Stimulated activated CD4-positive, alpha-beta T cell treated with anti-CD3 and anti-CD28 coated beads, Interleukin-4, amount 100 ng/mL, for 4 hours (primary cell): ENCODE measurements around the gene LIF.
"Not testable (repeated sequence)": the region's sequence is repeated elsewhere in the genome, so short reads cannot be mapped to it uniquely, and the experiment has no call there.

Experiments used
- DNase-seq, 2 experiments: peaks; one replicate each; pipeline ENCODE4 v3.0.0-alpha.2; 2020

The LIF gene

DNA sequence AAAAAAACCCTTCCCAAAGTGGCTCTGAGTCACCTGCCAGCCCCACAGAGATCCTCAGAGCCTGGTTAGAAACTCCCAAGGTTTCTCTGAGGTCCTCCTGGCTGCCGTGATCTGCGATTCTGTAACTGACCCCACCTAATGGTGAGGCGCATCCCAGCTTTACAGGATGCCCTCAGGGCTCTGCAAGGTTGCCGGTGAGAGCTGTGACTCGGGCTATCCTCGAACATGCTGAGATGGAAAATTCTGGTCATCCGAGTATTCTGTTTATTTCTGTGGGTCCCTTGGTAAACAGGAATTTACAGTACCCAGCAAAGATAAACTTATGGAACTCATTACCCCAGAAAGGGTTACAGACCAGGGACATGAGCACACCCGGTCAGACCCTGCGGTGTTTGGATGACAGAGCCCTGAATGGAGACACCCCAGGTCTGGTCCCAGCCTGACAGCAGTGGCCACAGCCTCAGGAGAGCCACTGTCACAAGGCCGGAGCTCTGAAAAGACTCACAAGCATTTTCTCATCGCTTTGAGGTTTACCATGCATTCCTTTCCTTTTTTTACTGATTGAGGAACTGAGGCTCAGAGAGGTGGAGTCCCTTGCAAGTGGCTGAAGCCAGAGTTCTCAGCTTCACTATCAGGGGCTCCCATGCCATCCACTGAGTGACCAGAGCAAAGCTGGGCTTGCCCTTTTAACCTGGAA is 22.2 kb downstream of the LIF start:
- no peak for DNase-seq

DNA sequence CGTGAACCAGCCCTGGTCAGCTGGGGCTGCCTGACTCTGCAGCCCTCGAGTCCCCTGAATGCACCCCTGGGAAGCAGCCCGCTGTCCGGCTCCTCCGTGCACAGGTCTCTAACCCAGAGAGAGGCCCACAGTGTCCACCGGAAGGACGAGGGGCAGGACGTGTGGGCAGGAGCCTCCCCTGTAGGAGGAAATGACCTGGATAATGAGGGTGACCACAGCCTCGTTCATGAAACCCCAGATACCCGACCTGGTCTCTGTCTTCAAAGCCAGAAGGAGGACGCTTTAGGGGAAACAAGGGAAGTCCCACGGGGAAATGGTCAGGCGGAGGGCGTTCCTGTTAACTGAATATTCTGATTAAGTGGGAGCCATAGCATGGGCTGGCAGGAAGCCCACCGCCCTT is 23.3 kb downstream of the LIF start:
- DNase-seq = no peak

DNA sequence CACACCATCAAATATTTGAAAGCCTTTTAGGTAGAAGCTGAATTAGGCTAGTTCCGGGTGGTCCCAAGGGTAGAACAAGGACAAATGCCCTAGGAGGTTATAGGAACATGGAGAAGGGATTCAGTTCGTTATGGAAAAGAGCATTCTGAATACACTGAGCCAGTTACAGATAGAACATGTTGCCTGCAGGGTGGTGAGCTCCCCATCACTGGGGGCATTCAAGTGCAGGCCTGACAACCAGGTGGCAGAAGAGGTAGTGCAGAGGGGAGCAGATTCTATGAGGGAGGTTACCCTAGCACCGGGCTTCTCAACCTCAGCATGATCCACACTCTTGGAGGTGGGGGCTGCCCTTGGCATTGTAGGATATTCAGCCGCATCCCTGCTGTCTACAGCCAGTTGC is 24.2 kb downstream of the LIF start:
- DNase-seq = no peak

DNA sequence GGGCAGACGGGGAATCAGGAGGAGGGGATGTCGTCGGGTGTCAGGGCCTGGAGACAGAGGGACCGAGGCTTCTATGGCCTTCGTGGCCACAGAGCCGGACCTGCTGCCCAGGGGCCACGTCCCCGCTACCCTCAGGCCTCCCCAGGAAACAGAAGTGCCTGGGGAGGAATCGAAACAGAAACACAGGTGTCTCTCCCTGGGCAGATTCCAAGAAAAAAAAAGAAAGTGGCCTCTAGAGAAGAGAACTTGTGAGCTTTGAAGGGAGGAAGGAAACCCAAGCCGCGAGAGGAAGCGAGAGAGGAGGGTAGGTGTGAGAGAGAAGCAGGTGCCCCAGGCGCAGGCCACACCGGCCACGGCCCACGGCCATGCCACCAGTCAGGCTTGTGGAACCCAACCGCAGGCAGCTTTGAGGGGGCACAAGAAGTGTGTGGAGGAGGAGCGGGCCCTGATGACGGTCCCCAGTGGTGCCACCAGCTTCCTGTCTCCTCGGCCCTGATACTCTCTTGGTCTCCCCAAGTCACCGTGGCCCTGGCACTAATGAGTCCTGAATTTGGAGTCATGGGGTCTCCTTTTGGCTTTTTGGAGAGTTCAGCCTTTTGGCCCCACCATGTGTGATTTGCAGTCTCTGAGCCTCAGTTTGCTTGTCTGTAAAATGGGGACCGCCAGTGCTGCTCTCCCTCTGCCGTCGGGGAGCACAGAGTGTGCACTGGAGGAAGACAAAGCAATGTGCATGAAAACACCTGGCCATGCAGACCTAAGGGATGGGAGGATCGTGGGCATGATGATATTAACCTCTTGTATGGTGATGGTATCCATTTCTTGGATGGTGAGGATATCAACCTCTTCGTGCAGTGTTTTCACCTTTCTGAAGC is 25.2 kb downstream of the LIF start:
- DNase-seq = peak; percentile 45 to 76

DNA sequence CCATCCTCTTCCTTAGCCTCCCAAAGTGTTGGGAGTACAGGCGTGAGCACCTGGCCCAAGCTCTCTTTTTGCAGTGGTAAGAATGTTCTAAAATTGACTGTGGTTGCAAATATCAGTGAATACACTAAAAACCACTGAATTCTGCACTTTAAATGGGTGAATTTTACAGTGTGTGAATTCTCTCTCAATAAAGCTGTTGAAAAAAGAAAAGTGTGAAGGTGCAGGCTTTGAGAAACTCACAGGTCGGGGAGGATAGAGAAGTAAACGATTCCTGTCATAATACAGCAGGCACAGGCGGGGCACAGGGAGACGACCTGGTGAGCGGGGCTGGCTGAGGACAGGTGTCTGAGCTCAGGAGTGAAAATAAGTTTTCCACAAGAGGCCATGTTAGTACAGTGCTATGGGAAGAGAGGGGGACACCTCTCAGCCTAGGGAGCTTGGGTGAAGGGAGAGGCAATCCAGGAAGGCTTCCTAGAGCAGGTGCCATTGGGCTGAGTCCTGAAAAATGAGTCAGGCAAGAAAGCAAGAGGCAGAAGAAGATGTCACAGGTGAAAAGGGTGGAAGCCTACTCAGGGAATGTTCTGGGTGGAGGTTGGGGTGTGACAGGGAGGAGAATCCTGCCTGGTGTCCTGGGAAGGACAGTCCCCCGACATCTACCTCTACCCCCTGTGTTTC is 26.1 kb downstream of the LIF start:
- DNase-seq = no peak

DNA sequence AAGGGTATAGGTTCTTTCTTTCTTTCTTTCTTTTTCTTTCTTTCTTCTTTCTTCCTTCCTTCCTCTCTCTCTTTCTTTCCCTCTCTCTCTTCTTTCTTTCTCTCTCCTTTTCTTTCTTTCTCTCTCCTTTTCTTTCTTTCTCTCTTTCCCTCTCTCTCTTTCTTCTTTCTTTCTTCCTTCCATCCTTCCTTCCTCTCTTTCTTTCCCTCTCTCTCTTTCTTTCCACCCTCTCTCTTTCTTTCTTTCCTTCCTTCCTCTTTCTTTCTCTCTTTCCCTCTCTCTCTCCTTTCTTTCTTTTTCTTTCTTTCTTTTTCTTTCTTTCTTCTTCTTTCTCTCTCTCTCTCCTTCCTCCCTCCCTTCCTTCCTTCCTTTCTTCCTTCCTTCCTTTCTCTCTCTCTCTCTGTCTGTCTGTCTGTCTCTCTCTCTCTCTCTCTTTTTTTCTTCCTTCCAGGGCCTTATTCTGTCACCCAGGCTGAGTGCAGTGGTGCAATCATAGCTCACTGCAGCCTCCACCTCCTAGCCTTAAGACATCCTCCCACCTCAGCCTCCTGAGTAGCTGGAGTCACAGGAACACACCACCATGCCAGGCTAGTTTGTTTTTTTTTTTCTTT is 26.8 kb downstream of the LIF start:
- no peak for DNase-seq

DNA sequence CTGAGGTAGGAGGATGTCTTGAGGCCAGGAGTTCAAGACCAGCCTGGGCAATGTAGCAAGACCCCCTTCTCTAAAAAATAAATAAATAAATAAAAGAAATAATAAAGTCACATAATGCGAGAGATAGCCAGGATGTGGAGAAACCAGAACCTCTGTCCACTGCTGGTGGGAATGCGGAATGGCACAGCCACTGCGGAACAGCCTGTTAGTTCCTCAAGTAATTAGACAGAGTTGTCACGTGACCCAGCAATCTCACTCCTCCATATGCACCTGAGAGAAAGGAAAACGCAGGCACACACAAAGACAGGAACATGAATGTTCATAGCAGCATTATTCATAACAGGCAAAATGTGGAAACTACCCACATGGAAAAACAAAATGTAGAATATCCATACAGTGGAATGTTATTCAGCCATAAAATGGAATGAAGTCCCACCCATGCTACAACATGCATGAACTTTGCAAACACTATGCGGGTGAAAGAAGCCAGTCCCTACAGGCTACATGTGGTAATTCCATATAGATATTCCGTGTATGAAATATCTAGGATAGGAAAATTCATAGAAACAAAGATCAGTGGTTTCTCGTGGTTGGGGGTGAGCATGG is 27.4 kb downstream of the LIF start:
- DNase-seq = no peak

DNA sequence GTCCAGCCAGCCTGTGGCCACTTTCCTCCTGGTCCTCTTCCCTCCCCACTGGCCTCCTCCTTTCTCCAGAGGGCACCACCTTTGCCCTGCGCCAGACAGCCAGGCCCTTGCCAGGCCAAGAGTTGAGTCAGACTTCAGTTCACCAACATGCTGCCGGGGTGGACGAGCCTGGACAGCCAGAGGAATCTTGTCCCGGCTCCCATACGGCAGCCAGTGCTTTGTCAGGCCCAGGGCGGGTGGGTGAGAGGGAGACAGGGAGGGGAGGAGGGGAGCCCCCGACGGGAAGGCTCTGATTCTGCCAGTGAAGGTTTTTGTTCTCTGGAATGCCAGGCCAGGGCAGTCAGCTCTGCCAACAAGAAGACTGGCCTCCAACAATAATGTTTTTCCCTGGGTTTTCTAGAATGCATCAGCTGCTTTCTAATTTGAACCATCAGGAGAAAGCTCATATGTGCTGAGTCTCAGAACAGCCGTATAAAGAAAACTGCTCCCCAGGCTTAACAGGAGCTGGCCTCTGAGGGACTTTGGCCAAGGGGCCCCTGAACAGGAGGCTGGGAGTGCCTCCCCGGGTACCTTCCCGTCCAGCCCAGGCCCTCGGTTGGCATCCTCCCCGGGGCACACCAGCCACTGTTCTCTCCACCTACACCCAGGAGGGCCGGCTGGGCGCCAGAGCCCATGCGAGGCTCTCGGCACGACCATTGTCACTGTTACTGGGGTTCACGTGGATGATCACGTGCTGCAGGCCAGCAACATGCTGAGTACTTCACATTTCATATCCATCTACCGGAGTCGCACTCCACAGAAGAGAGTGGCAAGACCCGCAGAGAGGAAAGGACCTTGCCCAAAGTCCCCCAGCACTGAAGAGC is 28.6 kb downstream of the LIF start:
- DNase-seq = no peak

DNA sequence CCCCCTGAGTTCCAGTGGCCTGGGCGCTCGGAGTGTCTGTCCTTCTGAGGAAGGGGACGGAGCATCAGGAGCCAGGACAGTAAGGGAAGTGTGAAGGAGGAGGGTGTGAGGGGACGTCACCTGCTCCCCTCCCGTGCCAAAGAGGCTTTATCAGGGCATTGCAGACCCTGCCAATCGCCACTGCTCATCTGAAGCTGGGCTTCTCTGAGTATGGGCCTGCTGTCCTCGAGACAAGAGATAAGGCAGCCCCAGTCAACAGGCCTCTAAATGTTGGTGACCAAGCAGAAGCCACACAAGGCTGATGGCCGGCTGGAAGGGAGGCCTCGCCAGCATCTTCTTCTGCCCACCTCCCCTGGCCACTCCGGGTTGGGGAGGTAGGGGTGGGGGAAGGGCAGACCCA is 29.8 kb downstream of the LIF start:
- DNase-seq = no peak

DNA sequence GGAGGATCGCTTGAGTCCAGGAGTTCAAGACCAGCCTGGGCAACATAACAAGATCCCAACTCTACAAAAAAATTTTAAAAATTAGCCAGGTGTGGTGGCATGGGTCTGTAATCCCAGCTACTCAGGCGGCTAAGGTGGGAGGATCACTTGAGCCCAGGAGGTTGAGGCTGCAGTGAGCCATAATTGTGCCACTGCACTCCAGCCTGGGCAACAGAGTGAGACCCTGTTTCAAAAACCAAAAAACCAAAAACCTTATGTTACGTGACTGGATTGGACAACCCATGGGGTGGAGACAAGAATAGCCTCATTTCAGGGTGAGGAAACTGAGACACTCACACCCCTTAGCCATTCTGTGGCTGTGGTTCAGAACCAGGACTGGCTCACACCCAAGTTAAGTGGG is 30.3 kb downstream of the LIF start:
- DNase-seq = not testable (repeated sequence)

DNA sequence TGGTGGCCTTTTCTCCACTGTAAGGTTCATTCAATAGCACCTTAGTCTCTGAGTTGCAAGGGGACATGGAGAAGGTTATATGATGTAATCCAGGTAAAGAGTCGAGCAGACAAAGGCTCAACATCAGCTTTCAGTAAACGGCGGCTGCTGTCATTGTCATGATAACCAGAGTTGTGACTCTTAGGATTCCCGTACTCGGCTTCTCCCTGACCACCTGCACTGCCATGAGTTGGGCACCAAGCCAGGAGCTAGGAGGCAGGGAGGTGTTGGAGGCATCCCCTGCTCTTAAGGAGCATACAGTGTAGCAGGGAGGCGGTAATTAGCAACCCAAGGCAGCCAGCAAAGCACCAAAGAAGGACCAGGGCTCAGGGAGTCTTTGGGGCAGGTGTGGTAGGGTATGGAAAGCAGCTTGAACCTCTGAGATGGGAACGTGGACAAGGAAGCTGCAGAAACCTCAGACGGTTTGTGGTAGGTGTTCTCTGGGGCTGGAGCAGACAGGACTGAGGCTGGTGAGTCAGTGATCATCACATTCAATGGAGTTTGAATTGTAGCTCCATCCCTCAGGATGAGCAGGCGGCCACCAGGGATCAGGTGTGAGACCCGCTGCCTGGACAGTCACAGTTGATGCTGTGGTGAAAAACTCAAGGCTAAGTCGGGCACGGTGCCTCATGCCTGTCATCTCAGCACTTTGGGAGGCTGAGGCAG is 31.7 kb downstream of the LIF start:
- DNase-seq = no peak

DNA sequence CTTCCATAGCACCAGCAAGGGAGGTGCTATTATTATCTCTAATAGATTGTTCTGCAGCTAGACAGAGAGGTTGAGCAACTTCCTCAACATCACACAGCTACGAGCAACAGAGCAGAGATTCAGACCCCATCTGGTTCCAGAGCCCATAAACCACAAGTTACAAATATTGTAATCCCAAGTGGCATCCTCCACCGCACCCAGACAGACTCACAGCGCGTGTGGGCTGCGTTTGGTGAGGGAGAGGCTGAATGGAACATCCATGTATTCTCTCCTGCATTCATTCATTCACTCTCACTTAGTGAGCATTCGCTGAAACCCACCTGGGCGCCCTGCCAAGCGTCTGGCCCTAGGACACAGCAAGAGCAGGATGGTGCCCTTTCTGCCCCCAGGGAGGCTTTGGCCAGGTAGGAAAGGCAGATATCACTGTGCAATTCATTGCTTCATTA is 33.5 kb downstream of the LIF start:
- DNase-seq = no peak

DNA sequence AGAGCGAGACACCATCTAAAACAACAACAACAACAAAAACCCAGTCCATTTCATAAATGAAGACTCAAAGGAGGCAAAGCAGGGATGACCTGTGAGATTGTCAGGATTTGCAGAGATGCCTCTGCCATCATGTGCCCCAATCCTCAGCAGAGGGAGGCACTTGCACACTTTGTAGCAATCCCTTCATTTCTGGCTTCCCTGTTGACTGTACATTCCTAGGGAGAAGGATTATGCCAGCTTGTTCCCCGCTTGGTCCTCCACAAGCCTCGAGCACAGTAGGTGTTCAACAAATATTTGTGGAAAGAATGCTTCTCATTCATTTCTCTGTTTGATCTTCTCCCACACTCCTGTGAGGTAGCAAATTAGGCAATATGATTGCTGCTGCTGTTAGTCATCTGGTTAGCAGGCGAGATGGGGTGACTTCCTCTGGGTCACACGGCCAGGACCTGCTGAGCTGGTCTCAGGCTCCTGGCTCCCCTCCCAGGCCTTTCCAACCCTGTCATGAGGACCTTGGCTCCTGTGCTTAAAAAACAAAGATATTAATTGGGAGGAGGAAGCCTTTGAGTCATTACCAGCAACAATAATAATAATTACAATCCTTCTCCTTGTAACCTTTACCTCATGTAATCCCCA is 34.1 kb downstream of the LIF start:
- no peak for DNase-seq

DNA sequence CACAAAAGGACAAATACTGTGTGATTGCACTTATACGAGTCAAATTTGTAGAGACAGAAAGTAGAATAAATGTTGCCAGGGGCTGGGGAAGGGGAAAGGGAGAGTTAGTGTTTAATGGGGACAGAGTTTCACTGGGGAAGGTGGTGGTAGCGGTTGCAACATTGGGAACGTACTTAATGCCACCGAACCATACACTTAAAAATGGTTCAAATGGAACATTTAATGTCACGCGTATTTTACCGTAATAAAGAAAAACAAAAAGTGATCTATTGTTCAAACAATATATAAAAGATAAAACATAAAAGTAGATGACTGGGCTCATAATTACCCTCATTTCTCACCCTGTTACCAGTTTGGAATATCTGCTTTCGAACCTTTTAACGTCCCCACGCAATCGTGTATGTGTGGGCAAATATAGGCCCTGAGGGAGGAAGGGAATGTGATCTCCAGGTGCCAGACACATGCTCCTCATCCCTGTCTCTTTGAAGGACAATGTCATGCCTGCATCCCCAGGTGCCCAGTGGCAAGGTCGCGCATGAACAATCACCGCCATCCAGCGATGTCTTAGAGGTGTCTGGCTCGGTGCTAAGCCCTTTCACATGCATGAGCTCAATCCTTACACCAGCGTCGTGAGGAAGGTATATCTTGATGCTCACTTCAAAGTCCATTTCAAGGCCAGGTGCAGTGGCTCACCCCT is 35.3 kb downstream of the LIF start:
- no peak for DNase-seq

DNA sequence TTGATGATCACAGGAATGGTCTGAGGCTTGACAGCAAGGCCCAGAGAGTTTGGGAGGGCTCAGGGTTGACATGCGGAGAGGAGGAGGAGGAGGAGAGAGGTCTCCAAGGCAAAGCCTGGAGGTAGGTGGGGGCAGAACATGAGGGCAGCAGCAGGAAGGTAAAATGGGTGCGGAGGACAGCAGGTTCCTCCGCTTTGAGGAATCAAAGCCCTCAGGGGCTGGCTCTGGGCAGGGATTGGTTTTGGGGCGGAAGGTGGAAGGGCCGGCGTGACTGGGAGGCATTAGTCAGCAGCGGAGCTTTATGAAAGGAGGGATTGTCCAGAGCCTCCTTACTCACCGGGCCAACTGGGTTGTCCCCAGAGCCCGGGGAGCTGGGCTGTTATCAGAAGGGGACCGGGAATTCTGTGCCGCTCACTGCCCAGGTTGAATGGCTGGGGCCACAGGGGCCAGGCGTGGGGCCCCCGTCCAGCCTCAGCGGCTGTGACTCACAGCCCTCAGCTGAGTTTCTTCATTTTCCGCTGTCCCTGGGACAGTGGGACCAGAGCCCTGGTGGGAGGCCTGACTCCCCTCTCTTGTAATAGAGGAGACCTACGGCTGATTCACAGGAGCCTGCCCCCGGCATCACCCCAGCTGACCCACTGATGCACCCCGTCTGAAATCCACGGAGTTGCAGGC is 36.2 kb downstream of the LIF start:
- DNase-seq = no peak

DNA sequence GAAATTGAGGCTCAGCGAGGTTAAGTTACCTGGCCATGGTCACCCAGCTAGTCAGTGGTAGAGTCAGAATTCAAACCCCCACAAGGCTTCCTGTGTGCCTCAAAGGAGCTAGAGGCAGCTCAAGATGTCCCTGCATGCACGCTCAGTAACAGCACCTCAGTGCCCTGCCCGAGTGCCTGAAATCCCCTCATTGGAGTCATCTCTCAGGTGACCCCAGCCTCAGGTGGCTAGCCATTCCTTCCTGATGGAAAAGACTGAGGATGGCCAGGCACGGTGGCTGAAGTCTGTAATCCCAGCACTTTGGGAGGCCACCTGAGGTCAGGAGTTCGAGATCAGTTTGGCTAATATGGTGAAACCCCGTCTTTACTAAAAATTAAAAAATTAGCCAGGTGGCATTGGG is 36.9 kb downstream of the LIF start:
- DNase-seq = no peak

DNA sequence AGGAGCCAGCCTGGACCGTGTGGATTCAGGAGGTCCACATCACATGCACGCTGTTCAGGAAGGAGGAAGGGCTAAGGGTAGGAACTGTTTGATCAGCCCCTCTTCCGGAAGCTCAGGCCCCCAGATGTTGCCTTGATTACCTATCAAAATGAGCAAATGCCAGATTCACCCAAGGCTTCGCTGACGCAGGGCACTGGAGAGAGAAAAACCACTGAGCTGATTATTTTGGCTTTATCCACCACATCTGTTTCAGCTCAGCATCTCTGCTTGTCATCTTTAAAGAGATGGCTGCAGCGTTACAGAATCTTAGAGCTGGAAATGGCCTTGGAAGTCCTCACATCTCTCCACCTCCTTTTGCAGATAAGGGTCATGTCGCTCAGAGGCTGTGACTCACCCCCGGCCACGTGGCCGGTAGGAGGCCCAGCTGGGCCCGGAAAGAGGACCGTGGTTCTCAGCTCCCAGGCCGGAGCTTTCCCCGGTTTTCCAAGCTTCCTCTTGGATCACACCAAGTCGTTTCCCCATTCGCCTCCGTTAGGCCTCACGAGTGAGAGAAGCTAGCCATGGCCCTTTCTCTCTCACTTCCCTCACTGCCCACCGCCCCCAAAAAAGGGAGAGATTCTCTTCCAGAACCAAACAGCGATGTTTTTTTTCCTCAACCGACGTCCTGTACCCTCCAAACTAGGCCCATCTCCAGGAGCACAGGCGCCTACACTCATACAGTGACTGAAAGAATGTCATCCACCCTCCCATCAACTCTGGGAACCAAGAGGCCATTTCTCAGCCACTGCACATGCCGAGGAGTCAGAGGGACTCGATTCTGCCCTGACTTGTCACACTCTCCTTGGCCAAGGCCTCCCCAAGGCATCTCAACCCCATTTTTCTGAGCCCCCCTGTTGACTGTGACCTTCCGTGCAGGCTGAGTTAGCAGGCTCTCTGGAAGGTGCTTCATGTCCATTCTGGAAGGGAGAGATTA is 37.6 kb downstream of the LIF start:
- DNase-seq = no peak

DNA sequence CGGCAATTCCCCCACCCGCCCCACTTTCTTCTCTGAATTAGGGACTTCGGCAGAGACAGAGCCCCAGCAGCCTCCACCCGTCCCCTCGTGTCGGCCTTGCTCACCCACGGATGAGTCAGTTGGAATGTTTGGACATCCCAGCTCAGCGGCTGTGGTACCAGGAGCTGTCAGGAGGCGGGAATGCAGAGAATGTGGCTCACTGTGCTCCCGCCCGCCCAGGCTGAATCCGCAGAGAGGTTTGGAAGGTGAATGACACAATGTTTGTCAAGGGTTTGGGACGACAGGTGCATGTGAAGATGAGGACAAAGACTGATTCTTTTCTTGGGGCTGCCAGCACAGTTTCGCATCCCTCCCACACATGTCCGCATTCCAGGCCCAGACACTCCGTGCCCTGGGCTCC is 39.6 kb downstream of the LIF start:
- DNase-seq = no peak
